OCI-LY1 (cell line): Measurements from ENCODE around the gene HACE1.

Source experiments
- H2AFZ ChIP-seq: fragments of 200-600 bp; sonication (generic), shearing (Covaris generic); 2 replicates; pipeline ENCODE4 v1.6.0; 2014; ENCODE audit warnings: antibody characterized with exemption, mild to moderate bottlenecking, low read length
- H3F3A ChIP-seq: fragments of 200-600 bp; sonication (generic), shearing (Covaris generic); 2 replicates; pipeline ENCODE4 v1.6.0; 2014; ENCODE audit warnings: mild to moderate bottlenecking, antibody characterized with exemption, low read length, moderate library complexity; ENCODE audit not compliant: insufficient read depth
- H3K27ac ChIP-seq: fragments of 200-600 bp; sonication (generic); 2 replicates; pipeline ENCODE4 v1.5.1; 2014; ENCODE audit warnings: low read length, mixed run types, mild to moderate bottlenecking, low read depth; ENCODE audit not compliant: poor library complexity, severe bottlenecking
- H3K27me3 ChIP-seq: fragments of 200-600 bp; sonication (generic); 2 replicates; pipeline ENCODE4 v1.6.0; 2014; ENCODE audit warnings: antibody characterized with exemption, mild to moderate bottlenecking, low read length, moderate library complexity; ENCODE audit not compliant: insufficient read depth
- H3K36me3 ChIP-seq: fragments of 200-600 bp; sonication (generic); 2 replicates; pipeline ENCODE4 v1.6.1; 2014; ENCODE audit warnings: mild to moderate bottlenecking, antibody characterized with exemption, low read length, moderate library complexity, mixed read lengths; ENCODE audit not compliant: insufficient read depth
- H3K4me1 ChIP-seq: fragments of 200-600 bp; sonication (generic); 2 replicates; pipeline ENCODE4 v1.5.1; 2014; ENCODE audit warnings: mild to moderate bottlenecking, low read length, moderate library complexity; ENCODE audit not compliant: insufficient read depth, severe bottlenecking
- H3K4me2 ChIP-seq: fragments of 200-600 bp; sonication (generic), shearing (Covaris generic); 2 replicates; pipeline ENCODE4 v1.6.1; 2014; ENCODE audit warnings: low read length
- H3K4me3 ChIP-seq: fragments of 200-600 bp; sonication (generic); 2 replicates; pipeline ENCODE4 v1.5.1; 2014; ENCODE audit warnings: low read length, low read depth, mild to moderate bottlenecking, mixed read lengths; ENCODE audit not compliant: poor library complexity, severe bottlenecking
- H3K79me2 ChIP-seq: fragments of 200-600 bp; shearing (Covaris generic); 2 replicates; pipeline ENCODE4 v1.6.1; 2016; ENCODE audit warnings: mixed run types, low read length, mixed read lengths; ENCODE audit not compliant: insufficient read depth
- H3K9ac ChIP-seq: fragments of 200-600 bp; sonication (generic), shearing (Covaris generic); 2 replicates; pipeline ENCODE4 v1.6.1; 2014; ENCODE audit warnings: mild to moderate bottlenecking, low read length, mixed read lengths
- H3K9me2 ChIP-seq: fragments of 200-600 bp; sonication (generic), shearing (Covaris generic); 2 replicates; pipeline ENCODE4 v1.6.1; 2014; ENCODE audit warnings: low read depth, mild to moderate bottlenecking, low read length, mixed read lengths
- H3K9me3 ChIP-seq: fragments of 200-600 bp; shearing (Covaris generic); 2 replicates; pipeline ENCODE4 v1.6.1; 2014; ENCODE audit warnings: low read length, mixed read lengths
- H4K20me1 ChIP-seq: fragments of 200-600 bp; sonication (generic), shearing (Covaris generic); 2 replicates; pipeline ENCODE4 v1.6.0; 2016; ENCODE audit warnings: mild to moderate bottlenecking, low read length; ENCODE audit not compliant: insufficient read depth
- EZH2 ChIP-seq: fragments of 200-600 bp; sonication (generic), shearing (Covaris generic); IDR thresholded peaks from 2 replicates; pipeline ENCODE4 v1.8.0; 2017; ENCODE audit warnings: borderline replicate concordance, mixed run types, mild to moderate bottlenecking, antibody characterized with exemption, low read length, moderate library complexity, mixed read lengths
- TF ChIP-seq, protein P1 (sequence below): fragments of 200-600 bp; sonication (generic), shearing (Covaris generic); IDR thresholded peaks from 2 replicates; pipeline ENCODE4 v1.5.1; 2017; ENCODE audit warnings: mild to moderate bottlenecking, antibody characterized with exemption, low read length, moderate library complexity, mixed read lengths

Gene HACE1

DNA sequence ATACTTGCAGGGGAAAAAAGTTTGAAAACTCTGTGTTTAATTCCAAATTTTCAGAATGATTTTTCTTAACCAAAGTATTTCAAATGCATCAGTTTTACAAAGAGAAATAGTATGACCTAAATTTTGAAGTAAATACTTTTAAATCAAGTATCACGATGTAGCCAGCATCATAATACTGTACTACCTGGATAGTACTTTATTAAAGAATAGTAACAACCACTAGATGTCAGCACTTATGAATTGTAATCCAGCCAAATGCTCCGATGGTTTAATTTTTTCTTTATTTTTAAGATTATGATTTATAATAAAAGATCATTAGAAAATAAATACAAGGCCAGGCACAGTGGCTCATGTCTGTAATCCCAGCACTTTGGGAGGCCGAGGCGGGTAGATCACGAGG is 37.2 kb upstream of the HACE1 start:
- H3K9ac ChIP-seq, result no peak overlapping the region
- no peaks in the 10 kb centered on the region for H3K36me3 ChIP-seq
- H2AFZ ChIP-seq, result no peak overlapping the region
- TF ChIP-seq, protein P1, sequence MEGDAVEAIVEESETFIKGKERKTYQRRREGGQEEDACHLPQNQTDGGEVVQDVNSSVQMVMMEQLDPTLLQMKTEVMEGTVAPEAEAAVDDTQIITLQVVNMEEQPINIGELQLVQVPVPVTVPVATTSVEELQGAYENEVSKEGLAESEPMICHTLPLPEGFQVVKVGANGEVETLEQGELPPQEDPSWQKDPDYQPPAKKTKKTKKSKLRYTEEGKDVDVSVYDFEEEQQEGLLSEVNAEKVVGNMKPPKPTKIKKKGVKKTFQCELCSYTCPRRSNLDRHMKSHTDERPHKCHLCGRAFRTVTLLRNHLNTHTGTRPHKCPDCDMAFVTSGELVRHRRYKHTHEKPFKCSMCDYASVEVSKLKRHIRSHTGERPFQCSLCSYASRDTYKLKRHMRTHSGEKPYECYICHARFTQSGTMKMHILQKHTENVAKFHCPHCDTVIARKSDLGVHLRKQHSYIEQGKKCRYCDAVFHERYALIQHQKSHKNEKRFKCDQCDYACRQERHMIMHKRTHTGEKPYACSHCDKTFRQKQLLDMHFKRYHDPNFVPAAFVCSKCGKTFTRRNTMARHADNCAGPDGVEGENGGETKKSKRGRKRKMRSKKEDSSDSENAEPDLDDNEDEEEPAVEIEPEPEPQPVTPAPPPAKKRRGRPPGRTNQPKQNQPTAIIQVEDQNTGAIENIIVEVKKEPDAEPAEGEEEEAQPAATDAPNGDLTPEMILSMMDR, result peak; percentile 14; the same call in 1 of the 2 replicates
- TF ChIP-seq EZH2, result no peak
- H4K20me1 ChIP-seq, result no peaks in the 10 kb centered on the region
- H3K9me3 ChIP-seq, result no peaks in the 10 kb centered on the region
- no peaks in the 10 kb centered on the region for H3K27me3 ChIP-seq
- no peaks in the 10 kb centered on the region for H3F3A ChIP-seq
- H3K27ac ChIP-seq, result no peak overlapping the region
- H3K4me3 ChIP-seq, result no peak overlapping the region
- no peaks in the 10 kb centered on the region for H3K9me2 ChIP-seq
- no peaks in the 10 kb centered on the region for H3K79me2 ChIP-seq
- H3K4me2 ChIP-seq, result no peak overlapping the region
- H3K4me1 ChIP-seq, result no peaks in the 10 kb centered on the region

DNA sequence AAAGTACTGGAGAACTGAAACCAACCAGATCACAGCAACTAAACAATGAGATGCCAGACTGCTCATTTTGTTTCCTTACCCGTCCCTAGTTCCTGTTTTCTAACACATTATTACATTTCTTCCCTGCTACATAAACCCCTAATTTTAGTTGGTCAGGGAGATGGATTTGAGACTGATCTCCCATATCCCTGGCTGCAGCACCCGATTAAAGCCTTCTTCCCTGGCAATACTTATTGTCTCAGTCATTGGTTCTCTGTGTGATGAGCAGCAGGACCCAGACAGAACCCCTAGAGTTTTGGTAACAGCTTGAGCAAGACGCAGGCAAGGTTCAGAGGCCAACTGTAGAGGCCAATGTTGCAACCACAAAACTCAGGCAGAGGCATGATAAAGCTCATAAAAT is 28.3 kb upstream of the HACE1 start:
- H3K27ac ChIP-seq, result no peak overlapping the region
- H3K36me3 ChIP-seq, result no peaks in the 10 kb centered on the region
- H4K20me1 ChIP-seq, result no peaks in the 10 kb centered on the region
- H2AFZ ChIP-seq, result no peak overlapping the region
- 0 out of 2 replicates have a peak, but pooled peaks cover 2% of the 10 kb centered on the region for H3K9me3 ChIP-seq
- no peaks in the 10 kb centered on the region for H3K27me3 ChIP-seq
- H3K9ac ChIP-seq, result no peak overlapping the region
- TF ChIP-seq, protein P1, result no peak
- no peak for TF ChIP-seq EZH2
- H3K4me3 ChIP-seq, result no peak overlapping the region
- no peaks in the 10 kb centered on the region for H3K79me2 ChIP-seq
- H3K4me1 ChIP-seq, result no peaks in the 10 kb centered on the region
- H3K4me2 ChIP-seq, result no peak overlapping the region
- H3F3A ChIP-seq, result no peaks in the 10 kb centered on the region
- no peaks in the 10 kb centered on the region for H3K9me2 ChIP-seq

DNA sequence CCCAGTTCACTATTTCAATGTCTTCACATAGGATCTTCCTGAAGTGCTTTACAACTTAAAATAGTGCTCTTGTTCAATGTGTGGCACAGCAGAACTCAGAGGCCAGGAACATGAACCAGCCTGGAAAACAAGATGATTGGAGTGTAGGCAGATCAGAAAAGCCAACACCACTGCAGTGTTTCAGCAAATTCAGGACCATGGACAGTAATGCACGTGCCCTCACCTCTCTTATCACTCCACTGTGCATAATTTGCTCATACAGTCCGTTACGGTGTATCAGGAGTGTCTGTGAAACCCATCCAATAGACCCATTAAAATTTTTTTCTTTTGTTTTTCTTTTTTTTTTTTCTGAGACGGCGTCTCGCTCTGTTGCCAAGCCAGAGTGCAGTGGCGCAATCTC is 27.6 kb upstream of the HACE1 start:
- TF ChIP-seq, protein P1, result no peak
- no peak for TF ChIP-seq EZH2
- no peaks in the 10 kb centered on the region for H3K79me2 ChIP-seq

More for the DNA sequence above, 27.6 kb upstream of the HACE1 start:
- Histone ChIP-seq H3K9ac (no peak overlapping the region), H4K20me1 (no peaks in the 10 kb centered on the region), H3K4me2 (no peak overlapping the region), H3F3A (no peaks in the 10 kb centered on the region), H2AFZ (no peak overlapping the region), H3K27ac (no peak overlapping the region), H3K9me2 (no peaks in the 10 kb centered on the region), H3K4me1 (no peaks in the 10 kb centered on the region), H3K27me3 (no peaks in the 10 kb centered on the region), H3K36me3 (no peaks in the 10 kb centered on the region), H3K4me3 (no peak overlapping the region), H3K9me3 (0 out of 2 replicates have a peak, but pooled peaks cover 2% of the 10 kb centered on the region)
